OCI-LY1 (cell line): ENCODE data around the gene NSF.

Experiments used
- CTCF ChIP-seq: fragments of 200-600 bp; sonication (generic), shearing (Covaris generic); IDR thresholded peaks from 2 replicates; pipeline ENCODE4 v1.5.1; 2017; ENCODE audit warnings: mild to moderate bottlenecking, antibody characterized with exemption, low read length, moderate library complexity, mixed read lengths
- EZH2 ChIP-seq: fragments of 200-600 bp; sonication (generic), shearing (Covaris generic); IDR thresholded peaks from 2 replicates; pipeline ENCODE4 v1.8.0; 2017; ENCODE audit warnings: borderline replicate concordance, mixed run types, mild to moderate bottlenecking, antibody characterized with exemption, low read length, moderate library complexity, mixed read lengths

DNA sequence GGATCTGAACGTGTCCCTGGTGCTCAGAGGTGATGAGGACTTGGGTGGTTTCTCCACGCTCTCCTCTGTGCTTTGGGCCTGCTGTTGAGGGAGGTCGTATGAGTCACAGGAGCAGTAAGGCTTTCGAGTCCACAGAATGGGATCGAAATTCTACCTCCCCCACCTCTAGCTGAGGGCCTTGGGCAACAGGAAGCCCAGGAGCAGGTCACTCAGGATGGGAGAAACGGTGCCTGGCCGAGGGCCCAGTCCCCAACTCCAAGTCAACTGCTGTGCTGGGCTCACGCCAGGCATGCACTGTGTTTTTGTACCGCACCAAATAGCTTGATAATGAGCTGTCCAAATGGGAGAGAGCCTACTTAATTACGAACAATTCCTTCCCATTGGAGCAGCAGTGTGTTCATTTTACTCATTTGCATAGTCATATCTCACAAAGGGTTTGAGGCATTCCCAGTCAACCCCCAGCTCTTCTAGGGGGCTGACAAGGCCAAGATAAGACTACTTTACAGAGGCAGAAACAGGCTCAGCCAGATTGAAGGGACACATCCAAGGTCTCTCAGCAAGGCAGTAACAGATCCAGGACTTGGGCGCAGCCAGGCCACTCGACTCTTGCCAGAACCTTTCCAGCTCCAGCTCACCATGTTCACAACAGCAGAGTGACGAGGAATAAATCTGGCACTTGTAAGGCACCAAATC, 174.4 kb downstream of the NSF start:
- no peak for TF ChIP-seq CTCF
- no peak for TF ChIP-seq EZH2
